Adipose tissue (tissue), 3 donors: ENCODE results near the gene SEPTIN6. TPM values are rescaled to one million over a fixed set of nuclear protein-coding genes. Genes with fewer than 3 reads are reported as not detected.

Source experiments
- H3K27ac ChIP-seq: one replicate; pipeline ENCODE4 v1.5.1; 2013; ENCODE audit warnings: low read depth, low read length
- WGBS, 3 donors: extraction: QIAGEN DNeasy Blood & Tissue Kit; methylation state at CpG; one replicate each; pipeline ENCODE4 v1.1.7; 2013; 5-methylcytosine and 5-hydroxymethylcytosine counted together
- polyA plus RNA-seq, 3 donors: library from polyadenylated mRNA; stranded (reverse); fragments of 200-250 nt; gene quantifications; one replicate each; pipeline ENCODE4 v1.2.3, GENCODE V29; 2013
- donor health status: healthy with polysubstance abuse.
- donor health status: Bipolar disorder and iron deficiency.
- donor health status: healthy.

Gene SEPTIN6
- 10 to 100 TPM in 1 of 3 donors, 1 to 10 TPM in 2; 2.4 to 15.4 (median 7.6) TPM for polyA plus RNA-seq

DNA sequence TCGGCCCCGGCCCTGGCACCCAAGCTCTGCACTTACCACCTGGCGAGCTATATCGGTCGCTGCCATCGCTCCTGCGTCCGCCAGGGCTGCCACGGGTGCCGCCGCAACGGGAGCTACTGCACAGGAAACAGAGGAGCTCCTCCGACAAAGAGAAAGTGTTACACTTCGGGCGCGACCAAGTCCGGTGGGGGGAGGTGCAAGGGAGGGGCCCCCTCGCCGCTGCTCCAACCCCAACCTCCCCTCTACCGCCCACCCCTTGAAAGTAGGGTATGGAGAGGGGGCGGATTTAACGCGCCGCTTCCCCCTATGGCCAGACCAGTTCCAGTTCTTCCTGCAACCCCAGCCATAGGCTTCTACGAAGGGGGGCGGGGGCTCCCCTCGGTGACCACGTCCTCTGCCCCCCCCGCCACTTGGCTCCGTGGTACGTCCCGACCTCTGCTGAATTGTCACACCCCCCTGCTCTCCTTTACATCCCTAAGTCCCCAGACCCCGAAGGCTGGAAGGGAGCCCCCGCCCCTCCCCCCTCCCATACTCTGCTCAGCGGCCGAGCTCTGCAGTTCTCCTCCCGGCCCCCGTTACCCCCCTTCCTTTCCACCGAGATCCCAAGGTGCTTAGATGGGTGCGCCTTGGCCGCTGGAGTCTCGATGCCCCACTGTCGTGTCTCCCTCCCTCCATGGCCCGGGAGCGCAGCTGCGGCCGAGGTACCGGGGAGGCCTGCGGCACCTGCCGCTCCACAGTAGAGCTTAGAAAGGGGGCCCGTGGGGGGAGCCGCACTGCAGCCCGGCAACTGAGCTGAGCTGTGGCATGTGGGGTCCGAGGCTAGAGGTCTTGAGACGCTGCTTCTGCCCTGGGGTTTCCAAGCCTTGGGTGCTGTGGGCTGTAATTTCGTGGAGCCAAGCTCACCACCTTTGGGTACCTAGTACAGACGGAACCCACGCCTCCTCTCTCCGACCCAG lies at the start of gene SEPTIN6:
Gene SEPTIN6 (minus strand): TSS at position 129 of the 956 bp plus-strand sequence. CDS start 63 bp downstream, at position 66.
- no peak within 1 kb of the TSS for H3K27ac ChIP-seq
- 1 to 28% (median 5%) methylated on average over 22 to 59 of the region's 59 CpGs for WGBS, 3 donors

- no peak overlapping the region for H3K27ac ChIP-seq
- WGBS, 3 donors, result 36 to 54% (median 52%) methylated on average over 5 of the region's 5 CpGs
These were observed 45.8 kb upstream of the SEPTIN6 start for GRCh38 chrX:119738742-119739141.

GRCh38 chrX:119736206-119736764 lies 43.3 kb upstream of the SEPTIN6 start:
- WGBS, 3 donors, result 57 to 85% (median 64%) methylated on average over 8 to 12 of the region's 12 CpGs
- no peak overlapping the region for H3K27ac ChIP-seq

GRCh38 chrX:119735467-119735866 lies 42.5 kb upstream of the SEPTIN6 start:
- WGBS, 3 donors, result 76 to 82% (median 79%) methylated on average over 6 of the region's 6 CpGs
- no peak overlapping the region for H3K27ac ChIP-seq

- 9 to 46% (median 21%) methylated on average over 5 to 7 of the region's 7 CpGs for WGBS, 3 donors
- no peak overlapping the region for H3K27ac ChIP-seq
These were observed 42.0 kb upstream of the SEPTIN6 start for GRCh38 chrX:119734897-119735339.

- 29 to 42% (median 33%) methylated on average over 14 of the region's 14 CpGs for WGBS, 3 donors
- H3K27ac ChIP-seq, result no peak overlapping the region
These were observed 36.6 kb upstream of the SEPTIN6 start for GRCh38 chrX:119729408-119730201.

DNA sequence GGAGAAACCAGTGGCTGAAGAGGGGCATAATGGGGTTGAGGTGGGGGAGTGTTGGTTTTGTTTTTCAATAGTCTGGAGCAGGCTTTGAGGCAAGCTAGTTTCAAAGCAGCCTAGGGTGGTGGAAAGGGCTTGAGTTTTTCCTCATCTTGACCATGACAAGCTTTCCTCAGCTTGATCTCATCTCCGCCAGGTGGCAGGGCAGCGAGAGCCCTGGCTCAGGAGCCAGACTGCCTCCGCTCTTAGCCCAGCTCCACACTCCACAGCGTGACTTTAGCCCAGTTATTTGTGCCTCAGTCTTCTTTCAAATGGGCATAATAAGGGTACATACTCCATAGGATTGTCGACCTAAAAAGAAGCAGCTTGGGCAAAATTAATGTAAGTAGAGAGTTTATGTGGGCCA lies 35.5 kb upstream of the SEPTIN6 start:
- WGBS, 3 donors, result 57 to 91% (median 63%) methylated on average over 5 of the region's 5 CpGs

GRCh38 chrX:119726900-119727555 lies 34.1 kb upstream of the SEPTIN6 start:
- WGBS, 3 donors, result 61 to 65% (median 64%) methylated on average over 7 of the region's 7 CpGs

More for the DNA sequence above, 35.5 kb upstream of the SEPTIN6 start:
- H3K27ac ChIP-seq, result no peak overlapping the region

GRCh38 chrX:119721926-119722325 lies 29.0 kb upstream of the SEPTIN6 start:
- WGBS, 3 donors, result 69 to 86% (median 81%) methylated on average over 2 of the region's 2 CpGs
- H3K27ac ChIP-seq, result no peak overlapping the region

More at GRCh38 chrX:119726900-119727555, 34.1 kb upstream of the SEPTIN6 start:
- no peak overlapping the region for H3K27ac ChIP-seq

DNA sequence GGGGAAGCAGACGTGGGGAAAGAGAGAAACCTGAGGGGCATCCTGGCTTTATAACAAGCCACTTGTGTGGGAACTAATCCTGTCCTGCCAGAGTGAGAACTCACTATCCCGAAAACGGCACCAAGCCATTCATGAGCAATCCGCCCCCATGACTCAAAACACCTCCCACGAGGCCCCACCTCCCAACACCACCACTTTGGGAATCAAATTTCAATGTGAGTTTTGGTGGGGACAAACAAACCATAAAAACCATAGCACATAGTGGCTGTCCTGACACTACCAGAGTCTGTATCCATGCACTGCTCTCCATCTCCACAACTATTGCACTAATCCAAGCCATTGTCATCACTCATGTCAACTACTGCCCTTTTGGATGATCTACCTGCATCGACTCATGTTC lies 28.5 kb upstream of the SEPTIN6 start:
- no peak overlapping the region for H3K27ac ChIP-seq
- 70 to 88% (median 87%) methylated on average over 4 to 6 of the region's 6 CpGs for WGBS, 3 donors

DNA sequence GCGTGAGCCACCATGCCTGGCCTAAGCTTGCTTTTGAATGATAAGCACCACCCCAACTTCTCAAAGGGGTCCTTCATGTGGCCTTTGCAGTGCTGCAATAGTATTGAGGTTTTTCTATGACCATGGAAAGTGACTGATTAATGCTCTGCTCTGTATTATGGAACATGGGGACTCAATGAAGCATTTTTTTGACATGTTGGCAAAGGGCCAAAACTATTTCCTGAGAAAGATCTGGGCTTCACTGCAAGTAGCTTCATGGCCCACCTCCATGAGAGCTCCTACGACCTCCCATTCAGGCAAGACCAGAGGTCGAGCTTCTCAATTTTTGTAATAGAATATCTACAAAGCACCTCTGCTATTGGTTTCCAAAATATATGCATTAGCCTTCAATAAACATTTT lies 16.7 kb upstream of the SEPTIN6 start:
- WGBS, 3 donors, result 84 to 95% (median 92%) methylated on average over 3 of the region's 3 CpGs
- H3K27ac ChIP-seq, result no peak overlapping the region

GRCh38 chrX:119708936-119709335 lies 16.0 kb upstream of the SEPTIN6 start:
- H3K27ac ChIP-seq, result no peak overlapping the region
- WGBS, 3 donors, result 79 to 93% (median 84%) methylated on average over 2 of the region's 2 CpGs

DNA sequence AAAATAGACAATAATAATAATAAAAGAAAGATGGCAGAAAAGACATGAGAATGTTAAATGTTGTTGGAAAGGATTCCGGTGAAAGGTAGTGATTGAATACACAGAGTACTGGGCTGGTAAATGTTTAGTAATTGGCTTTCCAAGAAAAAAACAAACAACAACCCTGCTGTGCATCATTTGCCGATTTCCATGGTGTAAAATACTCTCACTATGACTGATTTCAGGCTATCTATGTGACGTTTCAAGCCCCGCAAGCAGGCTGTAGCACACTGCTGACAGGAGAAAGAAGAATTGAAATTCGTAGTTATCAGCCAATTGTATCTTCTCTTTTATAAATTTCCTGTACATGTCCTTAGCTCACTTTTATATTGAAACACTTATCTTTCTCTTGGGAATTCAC lies 13.6 kb upstream of the SEPTIN6 start:
- WGBS, 3 donors, result 50 to 75% (median 69%) methylated on average over 5 of the region's 5 CpGs
- H3K27ac ChIP-seq, result no peak overlapping the region

- H3K27ac ChIP-seq, result no peak overlapping the region
These were observed 5.9 kb upstream of the SEPTIN6 start for GRCh38 chrX:119698845-119699244.

GRCh38 chrX:119696251-119696890 lies 3.4 kb upstream of the SEPTIN6 start:
- WGBS, 3 donors, result 81 to 94% (median 93%) methylated on average over 4 to 9 of the region's 9 CpGs
- H3K27ac ChIP-seq, result no peak overlapping the region

DNA sequence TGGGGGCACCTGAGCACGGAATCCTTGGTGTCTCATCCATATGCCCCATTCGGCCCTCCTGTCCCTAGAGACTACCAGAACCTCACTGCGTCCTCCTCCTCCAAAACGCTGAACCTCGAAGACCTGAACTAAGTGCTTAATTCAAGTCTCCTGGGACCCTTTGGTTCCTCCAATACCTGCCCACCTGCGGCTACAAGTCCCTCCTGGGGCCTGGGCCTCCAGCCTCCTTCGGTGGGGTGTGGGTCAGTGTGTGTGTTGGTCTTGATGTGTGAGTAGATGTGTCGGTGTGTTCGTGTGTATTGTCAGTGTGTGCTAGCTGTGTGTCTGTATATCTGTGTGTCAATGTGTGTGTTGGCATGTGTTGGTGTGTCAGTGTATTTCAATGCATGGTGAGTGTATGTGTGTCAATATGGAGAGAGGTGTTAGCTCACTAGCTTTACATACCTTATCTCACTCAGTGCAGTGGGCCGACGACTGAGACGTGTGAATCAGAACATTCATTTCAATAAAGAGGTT lies 2.6 kb upstream of the SEPTIN6 start:
- no peak overlapping the region for H3K27ac ChIP-seq
- 74 to 92% (median 81%) methylated on average over 11 to 12 of the region's 12 CpGs for WGBS, 3 donors
